Measurements from ENCODE around the gene EMD. TPM values are rescaled to one million over a fixed set of nuclear protein-coding genes. Genes with fewer than 3 reads are reported as not detected.

Gene EMD
- total RNA-seq, 1 donor from 2014 or later = 18.3 TPM

GRCh38 chrX:154359362-154360154 lies 19.5 kb upstream of the EMD start:
- Histone ChIP-seq H2AFZ (replicated peaks) (no peak overlapping the region), H3K4me1 (no peaks in the 10 kb centered on the region), H3K4me2 (no peak overlapping the region), H3K9me3 (ENCODE audit: low read depth) (no peaks in the 10 kb centered on the region), H3K27ac (no peak overlapping the region), H3K79me2 (ENCODE audit: low read depth) (no peaks in the 10 kb centered on the region), H3K27me3 (no peaks in the 10 kb centered on the region), H3K9ac (no peak overlapping the region), H3F3A (ENCODE audit: low read depth) (no peaks in the 10 kb centered on the region), H3K36me3 (no peaks in the 10 kb centered on the region), H4K20me1 (ENCODE audit: low read depth) (peaks cover 54% of the 10 kb centered on the region), H3K4me3 (no peak overlapping the region)
- DNase-seq (ENCODE audit: low spot score) = no peak
- Mint-ChIP-seq H3K4me1 (no peaks in the 10 kb centered on the region), H3K4me3 (no peak overlapping the region), H3K36me3 (peaks cover 8% of the 10 kb centered on the region), H3K27me3 (ENCODE audit: insufficient read depth, low read depth) (peaks cover 5% of the 10 kb centered on the region), H3K27ac (no peak overlapping the region), H3K9me3 (peaks cover 14% of the 10 kb centered on the region)
- no peak for TF ChIP-seq EZH2 (IDR thresholded peaks at IDR 0.05)
- no peak for TF ChIP-seq CTCF (IDR thresholded peaks at IDR 0.05)
- no peak for TF ChIP-seq EZH2phosphoT487 (IDR thresholded peaks at IDR 0.05)

- no peak overlapping the region for H3K4me3 Mint-ChIP-seq
- no peaks in the 10 kb centered on the region for H3K4me1 ChIP-seq
- H3K9ac ChIP-seq = no peak overlapping the region
- H2AFZ ChIP-seq (replicated peaks) = no peak overlapping the region
- no peak for DNase-seq (ENCODE audit: low spot score)
- H3K4me3 ChIP-seq = no peak overlapping the region
- H3K79me2 ChIP-seq (ENCODE audit: low read depth) = no peaks in the 10 kb centered on the region
- no peak overlapping the region for H3K4me2 ChIP-seq
- H3K36me3 ChIP-seq = no peaks in the 10 kb centered on the region
- peaks cover 56% of the 10 kb centered on the region for H4K20me1 ChIP-seq (ENCODE audit: low read depth)
- peaks cover 17% of the 10 kb centered on the region for H3K9me3 Mint-ChIP-seq
- H3K36me3 Mint-ChIP-seq = peaks cover 11% of the 10 kb centered on the region
- H3K27me3 ChIP-seq = no peaks in the 10 kb centered on the region
- no peaks in the 10 kb centered on the region for H3K4me1 Mint-ChIP-seq
- no peaks in the 10 kb centered on the region for H3F3A ChIP-seq (ENCODE audit: low read depth)
- H3K27ac Mint-ChIP-seq = no peak overlapping the region
- H3K27ac ChIP-seq = no peak overlapping the region
- no peak for TF ChIP-seq EZH2phosphoT487 (IDR thresholded peaks at IDR 0.05)
- TF ChIP-seq EZH2 (IDR thresholded peaks at IDR 0.05) = no peak
- no peak for TF ChIP-seq CTCF (IDR thresholded peaks at IDR 0.05)
- H3K27me3 Mint-ChIP-seq (ENCODE audit: insufficient read depth, low read depth) = peaks cover 7% of the 10 kb centered on the region
- H3K9me3 ChIP-seq (ENCODE audit: low read depth) = no peaks in the 10 kb centered on the region
Observed at GRCh38 chrX:154360155-154360713, 18.9 kb upstream of the EMD start.

- Histone ChIP-seq H3K27me3 (no peaks in the 10 kb centered on the region), H3K36me3 (no peaks in the 10 kb centered on the region), H3F3A (ENCODE audit: low read depth) (no peaks in the 10 kb centered on the region), H3K27ac (no peak overlapping the region), H3K79me2 (ENCODE audit: low read depth) (peaks cover 18% of the 10 kb centered on the region), H3K4me1 (no peaks in the 10 kb centered on the region), H4K20me1 (ENCODE audit: low read depth) (peaks cover 68% of the 10 kb centered on the region), H3K4me3 (no peak overlapping the region), H3K4me2 (no peak overlapping the region), H2AFZ (replicated peaks) (no peak overlapping the region), H3K9ac (no peak overlapping the region), H3K9me3 (ENCODE audit: low read depth) (no peaks in the 10 kb centered on the region)
- Mint-ChIP-seq H3K9me3 (peaks cover 15% of the 10 kb centered on the region), H3K4me3 (no peak overlapping the region), H3K4me1 (no peaks in the 10 kb centered on the region), H3K36me3 (peaks cover 8% of the 10 kb centered on the region), H3K27ac (no peak overlapping the region), H3K27me3 (ENCODE audit: insufficient read depth, low read depth) (peaks cover 16% of the 10 kb centered on the region)
- no peak for TF ChIP-seq CTCF (IDR thresholded peaks at IDR 0.05)
- TF ChIP-seq EZH2phosphoT487 (IDR thresholded peaks at IDR 0.05) = no peak
- no peak for TF ChIP-seq EZH2 (IDR thresholded peaks at IDR 0.05)
- DNase-seq (ENCODE audit: low spot score) = no peak
Observed at GRCh38 chrX:154362085-154362742, 16.9 kb upstream of the EMD start.

All from neural progenitor cell (in vitro differentiated cells).